Stimulated activated CD4-positive, alpha-beta T cell treated with anti-CD3 and anti-CD28 coated beads, Interleukin-4, amount 100 ng/mL, for 1 hour (primary cell): ENCODE results near the gene PKNOX1.
"Not testable (repeated sequence)": the region's sequence is repeated elsewhere in the genome, so short reads cannot be mapped to it uniquely, and the experiment has no call there.

Source experiments
- DNase-seq: peaks from one replicate; pipeline ENCODE4 v3.0.0-alpha.2; 2020

PKNOX1 gene

DNA sequence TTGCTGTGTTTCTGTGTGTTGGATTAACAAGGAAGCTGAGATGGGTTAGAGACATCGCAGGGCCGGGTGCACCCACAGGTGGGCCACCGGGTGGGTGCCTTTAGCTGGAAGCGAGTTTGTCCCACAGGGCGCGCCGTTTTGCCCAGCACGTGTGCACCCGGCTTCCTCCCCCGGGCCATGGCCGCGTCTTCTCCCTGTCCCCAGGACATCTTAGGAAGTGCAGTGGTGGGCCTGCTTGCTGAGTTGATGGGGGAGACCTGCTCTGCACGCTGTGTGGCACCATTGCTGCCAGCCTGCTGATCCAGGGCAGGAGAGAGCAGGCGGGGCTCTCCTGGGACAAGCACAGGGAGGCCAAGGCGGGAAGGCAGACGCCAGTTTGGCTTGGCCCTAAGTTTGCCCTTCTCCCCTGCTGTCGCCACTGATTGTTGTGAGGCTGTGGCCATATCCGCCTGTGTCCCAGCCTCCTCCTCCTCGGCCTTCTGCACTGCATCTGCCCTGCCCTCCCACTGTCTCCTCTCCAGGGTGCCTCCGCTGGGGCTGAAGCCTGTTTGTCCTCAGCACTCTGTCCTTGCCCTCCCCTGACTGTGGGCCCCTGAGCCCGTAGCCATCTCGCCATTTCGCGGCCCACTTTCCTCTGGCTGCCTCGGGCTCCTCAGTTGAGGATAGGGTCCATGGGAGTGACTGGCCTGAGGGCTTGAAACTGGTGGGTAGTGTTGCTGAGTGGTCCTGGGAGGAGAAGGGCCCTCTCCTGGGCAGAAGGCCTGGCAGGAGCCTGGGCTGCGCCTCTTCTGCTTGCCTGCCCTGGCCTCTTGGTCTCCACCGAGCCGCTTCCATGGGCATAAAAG lies 47.6 kb downstream of the PKNOX1 start:
- no peak for DNase-seq

DNA sequence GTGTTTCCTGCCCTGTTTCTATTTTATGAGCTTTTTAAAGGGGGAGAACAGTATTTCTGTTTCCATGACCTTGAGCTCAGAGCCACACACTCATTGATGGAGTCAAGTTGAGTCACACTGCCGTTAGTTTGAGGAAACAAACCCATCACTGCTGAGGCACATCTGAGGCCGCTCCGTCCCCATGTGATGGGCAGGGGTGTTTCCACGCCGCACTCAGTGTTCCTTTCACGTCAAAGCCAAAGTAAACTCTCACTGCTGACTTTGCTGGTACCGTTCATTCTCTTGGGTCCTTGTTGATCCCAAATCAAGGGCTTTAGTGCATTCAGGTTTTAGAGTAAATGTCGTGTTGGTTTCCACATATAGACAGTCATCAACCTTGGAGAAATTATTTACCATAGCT lies 48.8 kb downstream of the PKNOX1 start:
- DNase-seq = no peak

DNA sequence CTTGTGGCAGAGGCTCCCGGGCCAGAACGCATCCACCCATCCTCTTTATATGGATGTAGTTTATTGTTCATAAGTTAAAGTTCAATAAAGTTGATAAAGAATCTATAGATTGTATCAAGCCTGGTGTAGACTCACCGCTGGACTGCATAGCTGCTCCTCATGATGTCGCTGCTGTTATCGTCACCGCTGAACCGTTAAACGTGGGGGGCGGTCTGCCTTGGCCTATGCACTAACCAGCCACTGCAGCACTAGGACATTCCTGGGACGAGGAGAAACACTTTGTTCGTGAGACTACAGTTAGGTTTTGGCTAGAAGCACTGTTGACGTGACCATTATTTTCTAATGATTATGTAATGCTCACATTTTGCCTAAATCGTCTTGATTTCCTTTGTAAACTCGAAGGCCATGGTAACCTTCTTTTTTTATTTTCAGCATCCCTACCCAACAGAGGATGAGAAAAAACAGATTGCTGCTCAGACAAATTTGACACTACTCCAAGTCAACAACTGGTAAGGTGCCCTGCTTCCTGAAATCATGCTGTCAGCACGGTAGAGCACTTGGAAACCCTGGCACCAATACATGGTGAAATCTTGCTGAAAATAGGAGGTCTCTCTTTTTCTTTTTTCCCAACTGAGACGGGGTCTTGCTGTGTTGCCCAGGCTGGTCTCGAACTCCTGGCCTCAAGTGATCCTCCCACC lies 50.2 kb downstream of the PKNOX1 start:
- no peak for DNase-seq

DNA sequence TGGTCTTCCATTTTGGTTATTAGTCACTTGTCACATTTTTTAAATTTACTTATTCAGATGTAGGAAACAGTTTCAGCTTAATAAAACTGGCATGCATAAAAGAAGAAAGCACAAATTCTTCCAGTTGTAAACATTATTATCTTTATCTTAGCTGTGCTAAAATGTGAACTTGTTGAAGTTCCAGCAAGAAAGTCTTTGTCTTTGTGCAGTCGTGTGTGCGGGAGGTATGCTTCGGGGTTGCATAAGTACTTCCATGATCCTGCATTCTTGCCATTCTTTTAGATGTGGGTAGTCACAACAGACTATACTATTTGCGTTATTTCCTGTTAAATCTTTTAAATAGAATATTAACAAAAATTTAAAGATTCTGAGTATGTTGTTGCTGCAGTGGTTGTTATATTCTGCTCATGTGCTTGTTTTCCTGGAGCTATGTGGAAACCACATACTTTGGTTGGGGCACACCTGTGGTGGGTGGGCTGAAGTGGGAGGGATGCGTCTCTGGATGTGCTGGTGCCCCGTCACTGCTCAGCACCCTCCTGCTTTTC lies 51.3 kb downstream of the PKNOX1 start:
- no peak for DNase-seq

DNA sequence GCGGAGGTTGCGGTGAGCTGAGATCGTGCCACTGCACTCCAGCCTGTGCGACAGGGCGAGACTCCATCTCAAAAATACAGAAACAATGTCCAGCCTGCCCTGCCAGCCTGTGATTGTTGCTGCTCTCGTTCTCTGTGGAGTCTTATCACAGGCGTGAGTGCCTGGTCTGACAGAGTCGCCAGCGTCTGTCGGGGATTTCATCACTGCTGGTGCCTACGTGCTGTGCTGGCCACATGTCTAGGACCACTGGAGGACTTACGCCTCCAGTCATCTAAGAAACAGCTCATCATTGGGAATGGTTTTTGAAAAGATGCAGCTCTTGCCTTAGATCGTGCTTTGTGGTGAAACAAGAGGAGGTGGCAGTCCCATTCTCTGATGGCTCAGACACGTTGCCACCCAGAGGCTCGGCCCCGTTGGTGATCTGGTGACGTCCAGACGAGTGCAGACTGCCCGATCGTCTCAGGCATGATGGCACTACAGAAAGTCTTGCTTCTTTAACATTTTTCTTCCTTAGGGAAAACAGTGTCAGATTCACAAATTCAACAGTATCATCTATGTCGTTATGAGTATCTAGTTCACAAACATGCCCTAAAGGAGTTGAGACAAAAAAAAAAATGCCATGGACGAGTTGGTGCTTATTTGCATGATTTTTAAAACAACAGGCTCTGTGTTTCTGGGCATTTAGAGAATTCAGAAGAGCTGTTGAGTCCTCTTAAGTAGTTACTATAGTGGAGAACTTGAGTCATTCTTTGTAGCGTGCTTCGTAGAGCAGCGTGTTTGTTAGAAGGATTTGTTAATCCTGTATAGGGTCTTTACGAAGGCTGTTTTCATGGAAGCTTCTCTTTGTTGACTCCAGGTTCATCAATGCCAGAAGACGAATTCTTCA lies 53.7 kb downstream of the PKNOX1 start:
- DNase-seq = no peak

DNA sequence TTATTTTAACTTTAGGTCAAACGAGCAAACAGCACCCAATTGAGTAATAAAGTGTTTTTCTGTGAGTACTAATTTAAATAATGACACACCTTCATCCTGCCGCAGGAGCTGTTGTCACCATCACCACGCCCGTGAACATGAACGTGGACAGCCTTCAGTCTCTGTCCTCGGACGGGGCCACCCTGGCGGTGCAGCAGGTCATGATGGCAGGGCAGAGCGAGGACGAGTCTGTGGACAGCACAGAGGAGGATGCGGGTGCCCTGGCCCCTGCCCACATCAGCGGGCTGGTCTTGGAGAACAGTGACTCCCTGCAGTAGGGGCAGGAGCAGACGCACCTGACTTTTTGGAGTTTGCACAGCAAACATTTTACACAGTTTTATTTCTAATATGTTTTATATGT lies 55.4 kb downstream of the PKNOX1 start:
- no peak for DNase-seq

DNA sequence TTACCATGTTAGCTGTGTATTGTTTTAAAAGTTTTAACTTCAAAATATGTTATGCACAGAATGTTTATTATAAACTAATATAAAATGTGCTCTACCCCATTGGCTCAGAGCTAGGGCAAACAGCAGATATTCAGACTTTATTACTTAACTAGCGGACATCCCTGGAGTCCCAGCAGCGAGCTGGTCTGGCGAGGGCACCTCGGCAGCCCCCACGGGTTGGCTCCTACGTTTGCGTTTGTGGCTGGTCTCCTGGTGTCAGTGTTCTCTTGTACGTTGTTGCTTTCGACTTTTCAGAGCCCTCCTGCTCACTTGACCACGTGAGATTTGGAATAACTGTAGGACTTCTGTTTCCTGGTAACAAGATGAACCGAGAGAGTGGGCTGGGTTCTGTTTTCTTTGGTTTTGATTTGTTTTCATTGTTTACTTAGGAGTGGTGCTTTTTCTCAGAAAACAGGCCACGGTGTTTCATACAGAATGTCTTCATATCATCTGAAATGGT lies 56.8 kb downstream of the PKNOX1 start:
- no peak for DNase-seq

DNA sequence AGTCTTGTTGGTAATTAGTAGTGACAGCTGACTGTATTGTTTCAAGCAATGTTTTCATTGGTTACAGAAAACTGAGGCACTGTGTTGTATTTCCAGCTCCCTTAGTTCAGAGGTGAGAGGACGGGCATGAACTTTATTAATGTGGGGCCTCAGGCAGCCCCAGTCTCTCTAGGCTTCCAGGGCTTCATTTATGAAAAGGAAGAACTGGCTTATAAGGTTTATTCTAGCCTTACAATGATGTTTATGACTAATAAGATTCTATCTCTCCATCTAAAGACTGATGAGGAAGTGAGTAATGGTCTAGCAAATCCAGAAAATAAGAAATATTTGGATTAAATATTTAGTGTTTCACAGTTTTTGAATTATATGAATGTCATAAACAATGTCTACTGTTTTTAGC lies 59.7 kb downstream of the PKNOX1 start:
- no peak for DNase-seq

DNA sequence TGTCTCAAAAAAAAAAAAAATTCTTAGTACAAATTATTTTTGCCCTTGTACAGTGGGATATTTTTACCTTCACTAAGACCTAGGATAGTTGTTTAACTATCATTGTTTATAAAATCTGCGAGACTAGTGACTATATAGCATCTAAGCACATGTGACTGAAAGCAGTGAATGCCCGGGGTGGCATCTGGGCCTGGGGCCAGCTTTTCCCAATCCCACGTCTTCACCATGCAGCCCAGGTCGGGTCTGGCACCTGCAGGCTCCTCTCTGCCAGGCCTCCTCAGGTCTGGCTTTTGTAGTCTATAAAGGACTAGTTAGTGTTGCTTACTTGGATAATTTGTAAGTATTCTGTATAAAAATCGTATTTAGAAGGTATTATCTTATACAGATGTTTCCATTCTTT lies 60.5 kb downstream of the PKNOX1 start:
- no peak for DNase-seq

DNA sequence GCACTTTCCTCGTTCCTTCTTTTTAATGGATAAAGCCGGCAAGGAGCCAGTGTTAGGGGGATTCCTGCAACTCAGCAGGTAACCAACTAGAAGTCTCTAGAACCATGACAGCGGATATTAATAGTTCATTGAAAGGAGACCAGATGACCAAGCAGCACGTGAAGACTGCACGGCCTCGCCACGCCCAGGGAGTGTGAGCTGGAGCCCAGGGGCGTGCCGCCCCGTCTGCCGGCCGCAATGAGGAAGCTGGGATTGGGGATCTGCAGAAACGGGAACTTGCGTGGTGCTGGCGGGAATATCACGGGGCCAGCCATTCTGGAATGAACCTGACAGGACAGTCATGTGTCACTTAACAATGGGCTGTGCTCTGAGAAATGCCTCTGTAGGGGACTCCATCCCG lies 62.5 kb downstream of the PKNOX1 start:
- DNase-seq = not testable (repeated sequence)

DNA sequence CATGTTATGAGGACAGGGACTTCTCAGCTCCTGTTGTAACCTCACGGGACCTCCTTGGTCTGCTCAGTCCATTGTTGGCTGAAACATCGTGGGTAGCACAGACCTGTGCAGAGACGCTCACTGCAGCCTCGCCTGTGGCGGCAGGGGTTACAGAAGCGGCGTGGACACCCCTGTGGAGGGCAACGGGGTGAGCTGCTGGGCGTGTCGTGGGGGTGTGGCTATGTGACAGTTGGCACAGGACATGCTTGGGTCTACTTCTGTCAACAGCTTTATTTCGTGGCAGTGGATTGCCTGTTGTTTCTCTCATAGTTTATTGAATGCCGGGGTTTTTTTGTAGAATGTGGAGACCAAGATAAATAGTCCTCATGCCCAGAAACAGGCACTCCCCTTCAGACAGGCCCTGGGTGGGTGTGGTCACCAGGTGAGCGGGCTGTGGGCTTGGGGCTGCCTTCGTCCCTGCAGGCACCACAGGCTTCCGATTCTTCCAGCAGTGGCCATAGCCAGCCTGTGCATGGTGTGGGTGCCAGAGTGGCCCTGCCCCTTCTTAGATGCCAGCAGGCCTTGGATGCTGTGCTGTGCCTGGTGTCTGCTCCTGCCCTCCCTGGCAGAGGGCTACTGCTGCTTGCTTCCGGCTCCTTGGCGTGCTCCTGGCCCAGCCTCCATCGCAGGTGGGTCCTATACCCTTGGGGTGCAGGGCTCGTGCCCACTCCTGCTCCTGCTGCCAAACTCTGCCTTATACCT lies 63.7 kb downstream of the PKNOX1 start:
- not testable (repeated sequence) for DNase-seq

DNA sequence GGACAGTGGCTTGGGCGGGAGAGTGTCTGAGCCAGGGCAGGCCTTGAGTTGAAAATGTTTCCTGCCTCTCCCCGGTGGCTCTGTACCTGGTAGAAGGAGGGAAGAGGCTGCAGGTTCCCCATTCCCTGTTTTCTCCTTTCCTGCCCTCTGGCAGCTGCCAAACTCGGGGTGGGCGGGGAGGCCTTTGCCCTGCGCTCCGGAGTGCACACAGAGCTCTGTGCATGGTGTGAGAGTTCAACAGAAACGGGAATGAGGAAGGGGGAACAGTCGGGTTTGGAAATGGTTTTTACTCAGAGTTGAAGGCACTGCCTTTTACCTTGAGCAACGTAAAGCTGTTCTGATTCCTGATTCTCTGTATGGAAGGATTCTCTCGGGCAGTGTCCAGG lies 64.3 kb downstream of the PKNOX1 start:
- DNase-seq = not testable (repeated sequence)

DNA sequence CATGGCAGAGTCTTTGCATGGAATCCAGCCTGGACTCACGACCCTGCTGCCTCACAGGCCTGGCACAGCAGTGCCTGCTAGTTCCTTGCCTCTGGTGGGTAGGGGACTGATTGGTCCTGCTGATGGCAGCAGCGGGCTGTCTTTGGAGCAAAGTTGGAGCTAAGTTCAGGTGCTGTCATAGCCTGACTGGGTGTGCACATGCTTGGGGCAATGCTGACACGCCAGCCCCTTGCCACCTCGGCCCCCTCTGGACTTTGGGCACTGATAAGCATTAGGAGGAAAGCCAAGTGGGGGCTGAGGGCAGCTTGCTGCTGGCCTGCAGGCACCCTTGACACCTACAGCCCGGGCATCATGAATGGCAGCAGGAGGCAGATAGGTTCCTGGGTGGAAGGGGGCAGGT lies 67.8 kb downstream of the PKNOX1 start:
- DNase-seq = not testable (repeated sequence)

DNA sequence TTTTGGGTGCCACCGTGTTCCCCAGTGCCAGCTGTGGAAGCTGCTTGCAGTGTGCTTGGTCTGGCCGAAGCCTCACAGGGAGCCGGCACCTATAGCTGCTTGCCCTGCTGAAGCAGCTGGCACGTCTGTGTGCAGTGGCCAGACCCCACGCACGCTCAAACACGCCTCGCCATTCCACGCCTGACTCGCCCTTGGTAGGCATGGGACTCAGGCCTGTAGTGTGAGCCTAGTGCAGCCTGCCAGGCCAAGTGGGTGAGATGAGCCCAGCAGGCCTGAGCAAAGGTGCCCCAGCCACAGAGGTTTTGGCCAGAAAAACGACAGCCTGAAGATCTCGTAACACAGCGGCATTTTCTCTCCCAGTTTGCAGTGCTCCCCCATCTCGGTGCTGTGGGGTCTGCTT lies 68.9 kb downstream of the PKNOX1 start:
- DNase-seq = not testable (repeated sequence)

DNA sequence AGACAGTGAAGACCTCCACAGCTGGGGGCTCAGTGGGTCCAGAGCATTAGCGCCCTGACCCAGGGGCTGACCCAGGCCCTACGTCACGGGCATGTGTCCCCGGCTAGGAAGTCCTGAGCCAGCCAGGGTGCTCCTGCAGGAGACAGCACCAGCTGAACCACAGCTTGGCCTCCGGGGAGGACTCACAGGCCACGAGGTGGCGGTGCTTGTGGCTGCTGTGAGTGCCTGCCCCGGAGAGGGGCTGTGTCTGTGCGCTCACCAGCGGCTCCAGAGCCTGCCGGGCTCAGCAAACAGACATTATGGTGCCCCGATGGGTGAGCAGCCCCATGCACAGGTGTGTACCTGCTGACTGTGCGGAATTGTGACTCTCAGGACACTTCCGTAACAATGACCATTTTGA lies 70.2 kb downstream of the PKNOX1 start:
- DNase-seq = not testable (repeated sequence)

DNA sequence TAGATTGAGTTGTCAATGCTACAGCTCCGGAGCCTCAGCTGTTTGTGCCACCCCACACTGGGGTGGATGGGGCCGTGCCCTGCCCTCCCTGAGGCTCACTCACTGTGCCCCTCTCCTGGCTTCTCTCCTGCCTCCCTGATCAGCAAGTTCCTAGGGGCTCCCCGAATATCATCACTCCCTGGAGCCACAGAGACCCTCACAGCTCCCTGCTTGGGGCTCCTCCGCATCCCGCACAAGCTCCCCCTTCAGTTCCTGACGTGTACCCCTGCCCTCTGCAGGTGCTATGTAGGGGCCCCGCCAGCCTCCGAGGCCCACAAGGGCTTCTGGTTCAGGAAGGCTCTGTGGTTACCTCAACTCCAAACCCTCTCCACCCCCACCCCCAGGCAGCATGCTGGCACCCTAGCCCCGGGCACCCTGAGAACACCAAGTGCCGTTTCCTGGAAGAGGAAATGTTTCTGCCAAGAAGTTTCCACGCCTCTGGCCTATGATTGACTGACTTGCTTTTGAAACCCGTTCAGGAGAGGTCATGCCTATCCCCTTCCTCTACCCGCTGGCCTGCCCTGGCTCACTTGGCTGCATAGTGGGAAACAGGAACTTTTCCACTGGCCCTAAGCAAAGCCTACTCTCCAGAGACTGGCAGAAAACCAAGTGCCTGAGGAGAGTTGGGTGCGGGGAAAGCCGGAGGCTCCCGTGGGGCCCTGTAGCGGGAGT lies 71.0 kb downstream of the PKNOX1 start:
- DNase-seq = not testable (repeated sequence)

DNA sequence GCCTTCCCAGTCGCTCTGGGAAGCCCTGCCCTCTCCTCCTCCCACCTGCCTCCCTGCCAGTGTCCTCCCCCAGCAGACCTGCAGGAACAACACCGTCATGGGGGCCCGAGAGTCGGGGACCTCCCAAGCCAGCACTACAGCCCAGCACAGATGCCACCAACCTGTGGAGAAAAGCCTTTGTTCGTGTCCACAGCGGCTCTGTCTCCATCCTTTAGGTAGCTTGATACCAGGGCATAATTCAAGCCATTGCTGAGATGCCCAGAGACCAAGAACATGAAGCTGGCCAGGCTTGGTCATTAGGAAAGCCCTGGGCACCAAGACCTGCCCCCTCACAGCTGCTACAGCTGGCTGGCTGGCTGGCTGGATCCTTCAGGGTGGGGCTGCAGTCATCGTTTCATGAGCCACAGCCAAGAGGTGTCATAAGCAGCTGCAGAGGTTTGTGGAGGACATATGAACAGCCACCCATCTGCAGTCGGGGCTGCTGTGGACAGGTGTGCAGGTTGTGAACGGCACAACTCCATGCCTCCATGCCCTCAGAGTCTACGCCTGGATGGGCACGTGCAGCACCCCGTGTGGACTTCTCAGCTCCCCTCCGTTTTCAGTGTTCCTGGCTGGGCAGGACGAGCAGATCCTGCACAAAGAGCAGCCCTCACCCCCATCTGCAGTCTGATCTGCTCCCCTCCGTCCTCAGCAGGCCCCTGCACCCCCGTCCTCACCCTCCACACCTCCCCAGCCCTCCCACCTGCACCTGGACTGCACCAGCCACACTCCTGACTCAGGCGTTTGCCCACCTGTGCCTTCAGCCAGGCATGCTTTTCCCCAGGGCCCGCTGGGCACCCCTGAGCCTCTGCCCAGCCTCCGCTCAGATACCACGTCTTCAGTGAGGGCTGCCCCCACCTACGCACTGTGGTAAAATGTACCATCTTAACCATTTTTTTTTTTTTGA lies 71.8 kb downstream of the PKNOX1 start:
- DNase-seq = not testable (repeated sequence)

DNA sequence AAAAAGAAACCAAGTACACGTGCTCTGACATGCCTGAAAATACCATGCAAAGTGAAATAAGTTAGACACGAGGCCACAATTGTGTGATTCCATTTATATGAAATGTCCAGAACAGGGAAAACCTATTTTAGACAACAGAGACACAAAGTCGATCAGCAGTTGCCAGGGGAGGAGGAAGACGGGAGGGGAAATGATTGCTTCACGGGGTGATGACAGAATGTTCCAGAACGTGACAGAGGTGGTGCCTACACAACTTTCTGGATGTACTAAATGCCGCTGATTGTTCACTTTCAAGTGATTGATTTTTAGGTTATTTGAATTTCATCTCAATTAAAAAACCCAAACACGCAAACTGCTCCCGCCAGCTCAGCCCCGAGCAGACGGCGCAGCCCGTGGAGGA lies 78.8 kb downstream of the PKNOX1 start:
- DNase-seq = not testable (repeated sequence)

DNA sequence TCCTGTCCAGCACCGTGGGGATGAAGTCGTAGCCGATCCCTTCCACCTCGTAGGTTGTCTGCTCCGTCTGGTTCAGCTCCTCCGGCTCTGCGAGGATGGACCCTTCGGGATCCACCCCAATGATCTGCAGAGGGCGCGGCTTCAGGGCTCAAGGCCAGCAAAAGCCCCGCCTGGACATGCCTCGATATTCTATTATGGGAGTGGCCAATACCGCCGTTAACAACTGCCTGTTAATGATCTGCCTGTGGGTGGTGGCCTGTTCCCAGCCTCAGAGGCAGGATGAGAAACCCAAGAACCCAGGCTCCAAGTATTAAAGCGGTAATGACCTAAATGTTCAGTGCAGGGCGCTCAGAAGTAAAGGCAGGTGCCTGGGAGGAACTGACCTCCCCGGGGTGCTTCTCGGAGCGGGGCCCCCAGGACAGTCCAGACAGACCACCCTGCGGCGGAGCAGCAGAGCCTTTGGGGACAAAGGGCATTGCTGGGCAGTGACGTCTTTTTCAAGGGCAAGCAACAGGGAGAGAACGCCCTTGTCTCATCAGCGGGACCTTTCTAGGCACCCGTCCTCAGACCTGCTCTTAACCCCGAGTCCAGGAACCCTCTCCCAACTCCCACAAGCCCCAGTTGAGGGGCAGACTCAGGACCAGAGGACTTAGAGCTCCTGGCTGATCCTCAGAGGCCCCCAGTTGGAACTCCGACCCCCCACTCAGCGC lies 88.7 kb downstream of the PKNOX1 start:
- not testable (repeated sequence) for DNase-seq
